T-helper 17 cell (primary cell): Measurements from ENCODE around the gene PHGDH. TPM values are rescaled to one million over a fixed set of nuclear protein-coding genes. Genes with fewer than 3 reads are reported as not detected.
"Not testable (repeated sequence)": the region's sequence is repeated elsewhere in the genome, so short reads cannot be mapped to it uniquely, and the experiment has no call there.

Source experiments
- ATAC-seq: fragments of 150-1000 bp; cut with Tn5 transposase; 2 replicates; pipeline ENCODE4 v1.10.0; 2021; ENCODE audit warnings: mild to moderate bottlenecking, moderate library complexity
- DNase-seq, 3 donors: peaks; one replicate each; pipeline versions ENCODE4 v3.0.0 to v3.0.0-alpha.2; 2020 to 2021
- H3K9me3 ChIP-seq: one replicate; pipeline ENCODE4 v1.7.0; 2013; ENCODE audit warnings: low read length, mild to moderate bottlenecking; ENCODE audit not compliant: control insufficient read depth, poor library complexity, severe bottlenecking
- H3K27ac Mint-ChIP-seq: one replicate; pipeline ENCODE4 v1.8.0; 2022; ENCODE audit warnings: mild to moderate bottlenecking, moderate library complexity, mixed read lengths
- H3K27me3 Mint-ChIP-seq: one replicate; pipeline ENCODE4 v1.8.0; 2022; ENCODE audit warnings: mixed read lengths
- H3K36me3 Mint-ChIP-seq: one replicate; pipeline ENCODE4 v1.8.0; 2022; ENCODE audit warnings: low read depth, mixed read lengths
- H3K4me1 Mint-ChIP-seq: one replicate; pipeline ENCODE4 v1.8.0; 2022; ENCODE audit warnings: mild to moderate bottlenecking, mixed read lengths
- H3K4me3 Mint-ChIP-seq: one replicate; pipeline ENCODE4 v1.8.0; 2022; ENCODE audit warnings: mild to moderate bottlenecking, moderate library complexity, mixed read lengths
- total RNA-seq, 4 donors: library from RNA in 2 of 4; stranded (reverse) in 2 of 4; gene quantifications; one replicate each; pipeline ENCODE4 v1.2.3 and lab custom pipeline; 2022 to 2026

The PHGDH gene
- total RNA-seq, 2 donors from 2014 or later: 1.2 to 2.5 TPM

- ATAC-seq, DNase-seq, H3K4me3 Mint-ChIP-seq, H3K9me3 ChIP-seq, H3K4me1 Mint-ChIP-seq, H3K36me3 Mint-ChIP-seq, H3K27ac Mint-ChIP-seq: not testable (repeated sequence)
- H3K27me3 Mint-ChIP-seq: peaks cover 35% of the 10 kb centered on the region
Observed at GRCh38 chr1:119706599-119706998, 5.1 kb upstream of the PHGDH start.

GRCh38 chr1:119711356-119711803 lies 354 bp upstream of the PHGDH start:
- peaks cover 61% of the 10 kb centered on the region for H3K27me3 Mint-ChIP-seq
- H3K4me1 Mint-ChIP-seq, H3K36me3 Mint-ChIP-seq, ATAC-seq, DNase-seq, H3K9me3 ChIP-seq: not testable (repeated sequence)
- peak overlapping the region; percentile 3 for H3K27ac Mint-ChIP-seq
- peak overlapping the region; percentile 87 for H3K4me3 Mint-ChIP-seq

GRCh38 chr1:119712342-119713038 lies 756 bp downstream of the PHGDH start:
- no peak overlapping the region for H3K27ac Mint-ChIP-seq
- peak overlapping the region; percentile 87 for H3K4me3 Mint-ChIP-seq
- H3K9me3 ChIP-seq: no peaks in the 10 kb centered on the region
- ATAC-seq (peak; percentile 45), DNase-seq (no peak)
- no peaks in the 10 kb centered on the region for H3K36me3 Mint-ChIP-seq
- peaks cover 57% of the 10 kb centered on the region for H3K27me3 Mint-ChIP-seq
- H3K4me1 Mint-ChIP-seq: peaks cover 10% of the 10 kb centered on the region

- no peaks in the 10 kb centered on the region for H3K9me3 ChIP-seq
- DNase-seq: no peak
- H3K4me3 Mint-ChIP-seq: peak overlapping the region; percentile 74
- no peaks in the 10 kb centered on the region for H3K36me3 Mint-ChIP-seq
- H3K27me3 Mint-ChIP-seq: peaks cover 51% of the 10 kb centered on the region
- H3K27ac Mint-ChIP-seq: no peak overlapping the region
- H3K4me1 Mint-ChIP-seq: peaks cover 10% of the 10 kb centered on the region
- ATAC-seq: no peak
Observed at GRCh38 chr1:119713039-119713748, 1.5 kb downstream of the PHGDH start.

- H3K36me3 Mint-ChIP-seq: no peaks in the 10 kb centered on the region
- H3K4me1 Mint-ChIP-seq: peaks cover 10% of the 10 kb centered on the region
- DNase-seq (no peak), ATAC-seq (no peak)
- H3K9me3 ChIP-seq: no peaks in the 10 kb centered on the region
- H3K27ac Mint-ChIP-seq: no peak overlapping the region
- peaks cover 47% of the 10 kb centered on the region for H3K27me3 Mint-ChIP-seq
- peak overlapping the region; percentile 58 for H3K4me3 Mint-ChIP-seq
Observed at GRCh38 chr1:119713749-119714456, 2.2 kb downstream of the PHGDH start.

GRCh38 chr1:119714583-119714982 lies 2.8 kb downstream of the PHGDH start:
- H3K9me3 ChIP-seq: no peaks in the 10 kb centered on the region
- ATAC-seq: no peak
- no peaks in the 10 kb centered on the region for H3K36me3 Mint-ChIP-seq
- H3K4me1 Mint-ChIP-seq: peaks cover 10% of the 10 kb centered on the region
- H3K4me3 Mint-ChIP-seq: no peak overlapping the region
- H3K27me3 Mint-ChIP-seq: peaks cover 44% of the 10 kb centered on the region
- DNase-seq: no peak
- no peak overlapping the region for H3K27ac Mint-ChIP-seq

GRCh38 chr1:119715542-119715941 lies 3.8 kb downstream of the PHGDH start:
- Mint-ChIP-seq H3K4me3 (no peak overlapping the region), H3K27ac (no peak overlapping the region)

GRCh38 chr1:119718409-119718808 lies 6.7 kb downstream of the PHGDH start:
- ATAC-seq (no peak), DNase-seq (no peak)
- Mint-ChIP-seq H3K36me3 (no peaks in the 10 kb centered on the region), H3K4me3 (no peak overlapping the region), H3K27me3 (peaks cover 15% of the 10 kb centered on the region), H3K27ac (no peak overlapping the region), H3K4me1 (no peaks in the 10 kb centered on the region)
- H3K9me3 ChIP-seq: no peaks in the 10 kb centered on the region

More at GRCh38 chr1:119715542-119715941, 3.8 kb downstream of the PHGDH start:
- H3K9me3 ChIP-seq: no peaks in the 10 kb centered on the region
- Mint-ChIP-seq H3K27me3 (peaks cover 34% of the 10 kb centered on the region), H3K4me1 (peaks cover 10% of the 10 kb centered on the region), H3K36me3 (no peaks in the 10 kb centered on the region)
- ATAC-seq (no peak), DNase-seq (no peak)

GRCh38 chr1:119718972-119719371 lies 7.2 kb downstream of the PHGDH start:
- no peaks in the 10 kb centered on the region for H3K36me3 Mint-ChIP-seq
- no peak overlapping the region for H3K4me3 Mint-ChIP-seq
- DNase-seq (no peak), ATAC-seq (no peak)
- H3K27ac Mint-ChIP-seq: no peak overlapping the region
- H3K9me3 ChIP-seq: no peaks in the 10 kb centered on the region
- H3K27me3 Mint-ChIP-seq: peaks cover 12% of the 10 kb centered on the region
- no peaks in the 10 kb centered on the region for H3K4me1 Mint-ChIP-seq

- no peak for ATAC-seq
- H3K9me3 ChIP-seq: no peaks in the 10 kb centered on the region
- no peak for DNase-seq
- H3K27me3 Mint-ChIP-seq: peaks cover 5% of the 10 kb centered on the region
- no peaks in the 10 kb centered on the region for H3K36me3 Mint-ChIP-seq
- no peaks in the 10 kb centered on the region for H3K4me1 Mint-ChIP-seq
- no peak overlapping the region for H3K27ac Mint-ChIP-seq
- H3K4me3 Mint-ChIP-seq: no peak overlapping the region
Observed at GRCh38 chr1:119720866-119721440, 9.2 kb downstream of the PHGDH start.

GRCh38 chr1:119721896-119722295 lies 10.2 kb downstream of the PHGDH start:
- Mint-ChIP-seq H3K27me3 (no peaks in the 10 kb centered on the region), H3K27ac (no peak overlapping the region), H3K4me1 (no peaks in the 10 kb centered on the region), H3K4me3 (no peak overlapping the region), H3K36me3 (no peaks in the 10 kb centered on the region)
- DNase-seq (no peak), ATAC-seq (no peak)
- H3K9me3 ChIP-seq: no peaks in the 10 kb centered on the region

GRCh38 chr1:119724611-119725218 lies 13.0 kb downstream of the PHGDH start:
- Mint-ChIP-seq H3K27me3 (no peaks in the 10 kb centered on the region), H3K27ac (no peak overlapping the region), H3K36me3 (no peaks in the 10 kb centered on the region), H3K4me1 (no peaks in the 10 kb centered on the region), H3K4me3 (no peak overlapping the region)
- no peaks in the 10 kb centered on the region for H3K9me3 ChIP-seq
- ATAC-seq (no peak), DNase-seq (no peak)

- no peak for ATAC-seq
- no peaks in the 10 kb centered on the region for H3K27me3 Mint-ChIP-seq
Observed at GRCh38 chr1:119725626-119726025, 13.9 kb downstream of the PHGDH start.

More at GRCh38 chr1:119725626-119726025, 13.9 kb downstream of the PHGDH start:
- H3K4me3 Mint-ChIP-seq: no peak overlapping the region
- no peak overlapping the region for H3K27ac Mint-ChIP-seq
- no peaks in the 10 kb centered on the region for H3K36me3 Mint-ChIP-seq
- no peak for DNase-seq
- no peaks in the 10 kb centered on the region for H3K9me3 ChIP-seq
- no peaks in the 10 kb centered on the region for H3K4me1 Mint-ChIP-seq
